HK-2 (cell line): ENCODE data around the gene COG7.
"Not testable (repeated sequence)": the region's sequence is repeated elsewhere in the genome, so short reads cannot be mapped to it uniquely, and the experiment has no call there.

ENCODE experiments used
- DNase-seq: peaks from one replicate; pipeline ENCODE4 v3.0.0-alpha.2; 2018; ENCODE audit not compliant: unreplicated experiment

Gene COG7

DNA sequence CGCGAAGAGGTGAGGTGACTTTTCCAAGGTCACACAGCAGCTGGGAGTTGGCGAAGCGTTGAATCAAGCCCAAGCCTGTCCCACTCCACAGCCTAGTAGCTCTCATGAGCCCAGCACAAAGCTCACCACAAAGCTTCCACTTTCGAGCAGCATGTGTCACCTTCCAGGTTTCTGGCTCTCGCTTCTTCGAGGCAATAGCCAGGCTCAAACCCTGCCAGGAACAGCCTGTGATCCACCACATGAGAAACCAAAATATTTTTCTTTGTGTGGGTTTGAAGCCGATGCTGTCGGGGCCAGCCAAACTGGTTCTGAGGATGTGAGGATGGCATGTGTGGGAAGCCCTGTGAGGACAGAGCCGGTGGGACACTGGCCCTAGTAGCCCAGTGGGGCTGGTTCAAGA is 68.1 kb downstream of the COG7 start:
- DNase-seq, result no peak

DNA sequence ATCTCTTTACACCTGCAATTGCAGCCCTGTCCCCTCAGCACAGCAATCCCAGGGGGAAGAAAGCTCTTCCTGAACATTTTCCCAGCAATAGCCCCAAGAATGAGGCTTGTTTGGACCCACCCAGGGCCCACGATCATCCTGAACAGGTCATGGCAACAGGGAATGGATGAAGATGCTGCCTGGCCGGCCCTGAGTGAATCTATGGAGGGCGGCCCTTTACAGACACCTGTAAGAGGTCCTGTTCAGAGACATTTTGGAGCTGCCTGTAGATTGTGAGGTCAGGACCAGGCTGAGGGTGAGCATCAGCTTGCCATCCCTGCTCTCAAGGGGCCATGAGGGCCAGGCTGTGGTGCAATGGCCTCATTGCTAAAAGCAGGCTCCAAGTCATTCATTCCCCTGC is 69.1 kb downstream of the COG7 start:
- no peak for DNase-seq

- no peak for DNase-seq
These were observed 70.7 kb downstream of the COG7 start for GRCh38 chr16:23382279-23382678.

DNA sequence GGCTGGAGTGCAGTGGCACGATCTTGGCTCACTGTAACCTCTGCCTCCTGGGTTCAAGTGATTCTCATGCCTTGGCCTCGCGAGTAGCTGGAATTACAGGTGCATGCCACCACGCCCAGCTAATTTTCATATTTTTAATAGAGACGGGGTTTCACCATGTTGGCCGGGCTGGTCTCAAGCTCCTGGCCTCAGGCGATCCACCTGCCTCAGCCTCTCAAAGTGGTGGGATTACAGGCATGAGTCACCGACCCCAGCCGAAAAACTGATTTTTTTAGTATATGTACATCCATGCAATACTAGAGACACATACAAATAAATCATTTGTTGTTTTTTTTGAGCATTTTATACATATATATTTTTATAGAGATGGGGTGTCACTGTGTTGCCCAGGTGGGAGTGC is 71.3 kb downstream of the COG7 start:
- DNase-seq, result not testable (repeated sequence)

DNA sequence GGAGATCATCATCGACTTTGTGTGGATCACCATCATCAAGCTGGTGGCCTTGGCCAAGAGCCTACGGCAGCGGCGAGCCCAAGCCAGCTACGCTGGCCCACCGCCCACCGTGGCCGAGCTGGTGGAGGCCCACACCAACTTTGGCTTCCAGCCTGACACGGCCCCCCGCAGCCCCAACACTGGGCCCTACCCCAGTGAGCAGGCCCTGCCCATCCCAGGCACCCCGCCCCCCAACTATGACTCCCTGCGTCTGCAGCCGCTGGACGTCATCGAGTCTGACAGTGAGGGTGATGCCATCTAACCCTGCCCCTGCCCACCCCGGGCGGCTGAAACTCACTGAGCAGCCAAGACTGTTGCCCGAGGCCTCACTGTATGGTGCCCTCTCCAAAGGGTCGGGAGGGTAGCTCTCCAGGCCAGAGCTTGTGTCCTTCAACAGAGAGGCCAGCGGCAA is 72.5 kb downstream of the COG7 start:
- no peak for DNase-seq

- no peak for DNase-seq
These were observed 73.3 kb downstream of the COG7 start for GRCh38 chr16:23379707-23380106.

GRCh38 chr16:23378921-23379320 is 74.1 kb downstream of the COG7 start:
- DNase-seq, result no peak

DNA sequence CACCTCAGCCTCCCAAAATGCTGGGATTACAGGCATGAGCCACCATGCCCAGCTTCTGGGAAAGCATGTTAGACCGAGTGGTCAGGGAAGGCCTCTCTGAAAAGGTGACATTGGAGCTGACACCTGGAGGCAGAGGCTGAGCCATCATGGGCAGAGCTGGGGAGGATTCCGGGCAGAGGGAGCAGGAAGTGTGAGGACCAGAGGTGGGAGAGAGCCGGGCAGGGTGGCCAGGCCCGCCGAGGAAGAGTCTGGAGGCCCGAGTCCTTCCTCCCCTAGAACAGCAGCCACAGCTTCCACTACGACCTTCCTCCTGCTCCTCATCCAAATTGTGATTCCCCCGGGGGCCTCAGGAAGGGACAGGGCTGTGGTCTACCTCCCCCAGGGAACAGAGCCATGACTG is 74.7 kb downstream of the COG7 start:
- DNase-seq, result no peak

DNA sequence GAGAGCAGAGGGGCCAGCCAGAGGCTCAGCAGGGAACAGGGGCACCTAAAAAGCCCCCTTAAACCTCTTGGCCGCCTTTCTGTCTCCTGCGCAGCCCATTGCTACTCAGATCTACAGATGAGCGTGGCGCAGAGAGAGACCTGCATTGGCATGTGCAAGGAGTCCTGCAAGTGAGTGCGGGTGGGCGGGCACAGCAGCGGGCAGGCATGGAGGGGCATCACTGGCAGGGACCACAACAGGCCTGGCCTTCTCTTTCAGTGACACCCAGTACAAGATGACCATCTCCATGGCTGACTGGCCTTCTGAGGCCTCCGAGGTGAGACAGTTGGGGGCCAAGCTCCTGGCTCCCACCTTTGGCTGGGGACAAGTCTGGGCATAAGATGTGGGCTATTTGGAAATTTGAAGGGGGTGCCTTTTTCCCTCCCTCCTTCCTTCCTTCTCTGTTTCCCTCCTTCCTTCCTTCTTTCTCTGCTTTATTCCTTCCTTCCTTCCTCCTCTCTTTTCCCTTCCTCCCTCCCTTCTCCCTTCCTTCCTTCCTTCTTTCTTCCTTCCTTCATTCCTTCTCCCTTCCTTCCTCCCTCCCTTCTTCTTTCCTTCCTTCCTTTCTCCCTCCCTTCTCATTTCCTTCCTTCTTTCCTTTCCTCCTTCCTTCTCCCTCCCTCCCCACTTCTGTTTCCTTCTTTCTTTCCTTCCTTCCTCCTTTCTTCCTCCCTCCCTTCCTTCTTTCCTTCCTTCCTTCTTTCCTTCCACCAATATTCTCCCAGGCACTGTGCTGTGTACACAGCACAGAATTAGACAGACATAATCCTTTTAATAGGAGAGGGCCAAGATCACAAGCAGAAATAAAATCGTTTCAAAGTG is 75.7 kb downstream of the COG7 start:
- DNase-seq, result no peak

DNA sequence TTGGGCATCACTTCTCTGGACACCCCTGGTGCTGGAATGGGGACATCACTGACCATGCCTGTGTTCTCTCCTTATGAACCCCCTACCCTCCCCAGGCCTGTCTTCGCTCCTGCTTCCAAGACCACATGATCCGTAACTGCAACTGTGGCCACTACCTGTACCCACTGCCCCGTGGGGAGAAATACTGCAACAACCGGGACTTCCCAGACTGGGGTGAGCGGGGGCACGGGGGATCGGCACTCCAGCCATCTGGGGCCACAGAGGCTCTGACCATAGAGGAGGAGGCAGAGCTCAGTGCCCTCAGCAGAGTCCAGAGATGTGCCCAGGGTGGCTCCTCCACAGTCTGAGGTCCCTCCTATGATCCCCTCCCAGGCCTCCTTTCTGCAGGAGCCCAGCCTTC is 77.3 kb downstream of the COG7 start:
- DNase-seq, result no peak

GRCh38 chr16:23374721-23375510 is 78.1 kb downstream of the COG7 start:
- DNase-seq, result no peak

DNA sequence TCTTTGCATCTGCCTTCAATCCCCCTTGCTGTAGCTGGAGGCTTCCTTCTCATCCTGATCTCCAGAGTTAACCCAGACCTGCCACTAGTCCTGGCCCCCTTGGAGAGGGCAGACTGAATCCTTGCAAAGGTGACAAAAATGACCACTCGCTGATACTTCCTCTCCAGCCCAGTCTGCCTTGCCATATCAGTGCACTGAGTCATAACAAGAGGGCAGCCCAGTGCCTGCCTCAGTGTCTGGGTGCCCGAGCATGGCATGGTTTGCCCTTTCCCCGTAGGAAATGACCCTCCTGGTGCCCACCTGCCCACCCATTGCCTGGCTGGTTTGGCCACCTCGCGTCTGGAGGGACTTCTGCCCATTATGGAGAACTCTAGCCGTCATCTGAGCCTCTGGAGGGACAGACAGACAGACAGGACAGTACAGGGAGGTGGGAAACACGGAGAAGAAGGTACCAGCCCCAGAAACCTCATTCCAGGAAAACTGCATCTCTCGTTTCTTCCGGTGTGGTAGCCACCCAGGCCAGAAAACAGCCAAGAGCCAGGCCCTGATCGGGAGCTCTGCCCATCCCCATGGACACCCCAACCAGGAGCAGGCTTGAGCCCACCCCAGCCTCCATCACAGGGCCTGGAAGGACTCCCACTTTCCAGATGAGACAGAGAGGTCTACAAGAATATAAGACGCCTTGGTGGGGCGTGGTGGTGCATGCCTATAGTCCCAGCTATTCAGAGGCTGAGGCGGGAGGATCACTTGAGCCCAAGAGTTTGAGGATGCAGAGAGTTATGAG is 79.4 kb downstream of the COG7 start:
- no peak for DNase-seq

GRCh38 chr16:23371368-23371767 is 81.6 kb downstream of the COG7 start:
- no peak for DNase-seq

GRCh38 chr16:23369416-23369815 is 83.6 kb downstream of the COG7 start:
- no peak for DNase-seq

DNA sequence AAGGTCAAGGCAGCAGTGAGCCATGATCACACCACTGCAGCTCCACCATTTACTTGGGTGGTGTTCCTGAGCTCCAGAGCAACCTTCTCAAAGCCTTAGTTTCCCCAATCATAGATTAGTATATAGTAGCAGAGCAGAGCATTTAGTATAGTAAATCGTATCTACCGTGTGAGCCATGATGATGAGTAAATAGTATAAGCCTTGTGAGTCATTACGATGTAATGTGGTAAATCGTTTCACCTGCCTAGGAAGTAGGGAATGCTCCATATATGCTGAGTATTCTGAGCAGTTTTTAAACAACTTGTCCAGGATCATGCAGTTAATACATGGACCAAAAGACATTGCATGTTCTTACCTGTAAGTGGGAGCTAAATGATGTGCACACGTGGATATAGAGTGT is 84.5 kb downstream of the COG7 start:
- no peak for DNase-seq

DNA sequence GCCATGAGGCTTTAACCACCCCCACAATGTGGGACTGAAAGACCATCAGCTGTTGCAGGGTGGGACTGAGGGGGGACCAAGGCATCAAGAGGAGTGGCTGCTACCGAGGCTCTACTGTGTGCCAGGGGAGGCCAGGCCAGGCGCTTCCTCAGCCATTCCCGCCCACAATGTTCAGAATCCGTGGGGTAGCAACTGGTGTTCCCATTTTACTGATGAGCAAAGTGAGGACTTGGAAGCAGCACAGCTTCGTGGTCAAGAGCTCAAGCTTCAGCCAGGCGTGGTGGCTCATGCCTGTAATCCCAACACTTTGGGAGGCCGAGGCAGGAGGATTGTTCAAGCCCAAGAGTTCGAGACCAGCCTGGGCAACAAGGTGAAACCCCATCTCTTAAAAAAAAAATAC is 85.0 kb downstream of the COG7 start:
- no peak for DNase-seq

GRCh38 chr16:23367564-23367963 is 85.4 kb downstream of the COG7 start:
- no peak for DNase-seq

DNA sequence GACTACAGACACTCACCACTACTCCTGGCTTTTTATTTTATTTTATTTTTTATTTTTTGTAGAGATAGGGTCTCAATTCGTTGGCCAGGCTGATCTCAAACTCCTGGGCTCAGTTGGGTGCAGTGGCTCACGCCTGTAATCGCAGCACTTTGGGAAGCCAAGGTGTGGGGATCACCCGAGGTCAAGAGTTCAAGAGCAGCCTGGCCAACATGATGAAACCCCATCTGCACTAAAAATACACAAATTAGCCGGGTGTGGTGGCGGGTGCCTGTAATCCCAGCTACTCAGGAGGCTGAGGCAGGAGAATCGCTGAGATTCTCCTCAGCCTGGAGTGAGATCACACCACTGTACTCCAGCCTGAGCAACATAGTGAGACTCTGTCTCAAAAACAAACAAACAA is 86.6 kb downstream of the COG7 start:
- not testable (repeated sequence) for DNase-seq

DNA sequence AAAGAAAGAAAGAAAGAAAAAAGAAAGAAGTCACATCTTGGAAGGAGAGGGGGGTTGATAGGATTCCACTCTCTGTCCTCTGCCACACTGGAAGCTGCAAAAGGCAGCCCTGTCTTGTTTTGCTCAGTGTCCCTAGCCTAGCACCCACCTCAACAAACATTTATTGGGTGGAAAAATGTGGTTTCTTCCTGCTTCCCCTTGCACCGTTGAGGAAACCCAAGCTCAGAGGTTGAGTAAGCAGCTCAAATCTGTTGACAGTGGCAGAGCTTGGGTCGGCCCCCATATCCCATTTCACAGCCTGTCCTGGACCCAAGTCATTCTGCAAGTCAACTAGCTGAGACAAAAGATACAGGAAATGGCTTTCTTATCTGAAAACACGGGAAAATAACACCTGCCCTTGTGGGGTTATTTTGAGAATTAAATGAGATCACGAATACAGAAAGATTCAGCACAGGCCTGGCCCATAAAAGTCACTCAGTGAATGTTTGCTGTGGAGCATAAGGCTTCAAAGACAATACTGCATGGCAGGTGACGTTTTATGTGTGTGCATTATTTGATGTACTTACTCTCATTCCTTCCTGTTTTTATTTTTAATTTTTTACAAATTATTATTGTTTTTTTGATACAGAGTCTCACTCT is 87.3 kb downstream of the COG7 start:
- DNase-seq, result no peak

DNA sequence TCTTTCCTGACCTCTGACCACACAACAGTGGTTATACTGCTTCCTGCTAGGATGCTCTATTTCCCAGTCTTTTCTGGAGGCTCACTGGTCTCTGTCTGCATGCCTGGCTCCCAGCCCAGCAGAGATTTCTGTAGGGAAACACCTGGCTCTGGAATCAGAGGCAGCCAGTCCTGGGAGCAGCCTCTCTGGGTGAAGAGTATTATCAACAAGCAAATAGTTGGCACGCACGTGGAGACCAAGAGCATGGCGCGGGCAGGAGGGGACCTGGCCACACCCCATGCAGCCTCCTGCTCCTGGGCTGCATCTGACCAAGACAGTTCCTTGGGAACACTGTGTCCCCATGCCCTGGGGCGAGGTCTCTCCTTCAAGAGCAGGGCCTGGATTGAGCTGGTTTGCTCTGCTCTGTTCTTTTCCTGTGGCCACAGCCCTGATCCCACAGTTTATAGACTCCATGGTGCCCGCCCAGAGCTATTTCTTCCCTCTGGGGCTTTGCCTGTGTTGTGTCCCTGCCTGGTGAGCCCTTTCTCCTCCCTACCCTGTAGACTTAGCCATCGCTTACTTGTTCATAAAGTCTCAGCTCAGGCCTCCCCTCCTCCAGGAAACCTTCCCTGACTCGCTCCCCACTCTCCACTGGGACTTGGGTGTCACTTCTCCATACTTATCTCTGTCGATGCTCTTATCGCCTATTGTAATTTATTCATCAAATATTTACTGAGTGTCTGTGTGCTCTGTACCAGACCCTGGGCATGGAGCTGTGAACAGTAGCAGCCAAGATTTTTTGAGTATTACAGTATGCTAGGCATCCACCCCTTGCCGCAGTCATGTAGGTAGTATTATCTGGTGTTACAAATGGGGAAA is 90.3 kb downstream of the COG7 start:
- no peak for DNase-seq
